GM11168 (cell line): ENCODE results near the gene MARCHF3.

ENCODE experiments used
- in situ Hi-C: fragments of 300-500 bp; cut with MboI; formaldehyde crosslinking; loops from one replicate; pipeline ENCODE4 v1.12.0; 2022; ENCODE audit warnings: low sequenced_read_pairs; ENCODE audit not compliant: unreplicated experiment

MARCHF3 gene

DNA sequence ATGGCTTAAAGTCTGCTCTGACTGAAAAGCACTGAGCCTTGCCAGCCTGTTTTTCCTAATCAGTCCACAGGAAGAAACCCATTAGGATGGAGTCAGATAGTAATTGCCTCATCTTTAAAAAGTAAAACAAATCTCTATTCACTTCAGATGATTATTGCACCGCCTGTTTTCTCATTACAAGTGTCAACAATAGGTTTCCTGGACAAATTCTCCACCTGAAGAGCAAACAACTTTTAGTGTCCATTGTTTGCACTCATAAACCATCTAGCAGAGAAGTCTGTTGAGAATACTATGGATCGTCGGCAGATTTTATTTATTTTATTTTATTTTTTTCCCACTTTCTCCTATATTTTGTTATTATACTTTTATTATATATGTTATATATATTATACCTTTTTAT, 22.7 kb upstream of the MARCHF3 start:
- in situ Hi-C loops: no loop called here

DNA sequence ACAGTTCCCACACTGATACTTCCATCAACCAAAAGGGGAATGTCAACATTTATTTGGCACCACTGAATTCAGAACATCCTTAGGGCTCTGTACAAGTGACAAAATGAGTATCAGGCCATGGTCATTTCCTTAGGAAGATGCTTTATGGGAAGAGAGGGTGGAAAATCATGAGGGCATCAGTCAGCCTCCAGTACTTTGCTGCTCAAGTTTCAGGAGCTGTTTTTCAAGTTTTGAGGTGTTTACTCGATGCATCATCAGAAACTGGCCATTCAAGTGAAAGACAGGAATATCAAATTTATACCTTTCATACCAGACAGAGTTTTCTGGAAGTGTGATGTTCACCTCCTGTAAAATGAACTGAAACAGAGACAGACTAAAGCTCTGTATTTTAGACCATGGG, 21.2 kb upstream of the MARCHF3 start:
- in situ Hi-C loops: no loop called here

GRCh38 chr5:127046343-127047072, 16.1 kb upstream of the MARCHF3 start:
- in situ Hi-C loops: no loop called here

GRCh38 chr5:127042593-127042992, 12.2 kb upstream of the MARCHF3 start:
- in situ Hi-C loops: no loop called here

DNA sequence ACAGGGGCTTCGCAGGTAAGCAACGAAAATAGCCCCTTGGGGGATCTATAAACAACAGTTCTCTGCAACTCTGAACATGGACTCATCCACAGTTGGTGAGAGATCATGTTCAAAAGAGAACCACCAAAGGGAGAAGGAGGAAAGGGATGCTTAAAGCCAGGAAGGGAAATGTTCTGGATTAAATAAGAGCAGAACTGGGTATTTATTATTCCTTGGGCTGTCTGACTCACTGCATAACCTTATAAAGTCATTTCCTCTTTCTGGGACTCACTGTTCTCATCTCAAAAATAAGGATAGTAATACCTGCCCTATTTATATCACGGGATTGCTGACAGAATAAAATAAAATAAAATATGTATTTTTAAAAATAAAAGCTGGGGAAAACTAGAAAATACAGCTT, 11.2 kb upstream of the MARCHF3 start:
- in situ Hi-C loops: no loop called here

- in situ Hi-C loops: no loop called here
Observed at GRCh38 chr5:127040796-127041520, 10.6 kb upstream of the MARCHF3 start.

- in situ Hi-C loops: no loop called here
Observed at GRCh38 chr5:127038550-127038949, 8.2 kb upstream of the MARCHF3 start.

- in situ Hi-C loops: no loop called here
Observed at GRCh38 chr5:127031863-127032232, 1.5 kb upstream of the MARCHF3 start.

GRCh38 chr5:127031147-127031862, 947 bp upstream of the MARCHF3 start:
- in situ Hi-C loops: no loop called here

GRCh38 chr5:127029581-127030258, 638 bp downstream of the MARCHF3 start:
- in situ Hi-C loops: no loop called here

DNA sequence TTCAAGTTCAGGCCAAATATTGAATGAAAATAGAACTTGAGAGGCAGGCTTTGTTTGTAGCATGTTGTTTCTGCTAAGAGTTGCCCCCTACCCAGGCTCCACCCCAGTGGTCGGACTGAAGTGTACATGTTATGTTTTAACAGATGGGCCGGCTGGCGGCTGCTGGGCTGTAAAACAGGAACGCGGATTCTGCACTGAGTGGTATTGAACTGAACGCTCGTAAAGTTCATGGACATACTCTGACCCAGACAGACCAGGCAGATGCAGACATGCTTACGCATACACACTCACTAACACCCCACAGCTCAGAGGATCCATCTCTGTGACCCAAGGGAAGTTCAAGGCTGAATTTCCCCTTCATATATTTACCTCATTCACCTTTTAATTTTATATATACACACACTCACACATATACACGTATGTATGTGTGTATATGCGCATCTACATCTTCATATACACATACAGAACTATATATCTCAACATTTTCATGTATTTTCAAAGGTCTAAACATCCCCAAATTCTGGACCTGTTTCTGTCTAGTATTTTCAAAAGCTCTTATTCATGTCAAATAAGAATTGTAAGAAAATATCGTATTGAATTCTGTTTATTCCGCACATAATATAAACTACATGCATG, 1.4 kb downstream of the MARCHF3 start:
- in situ Hi-C loops: no loop called here

DNA sequence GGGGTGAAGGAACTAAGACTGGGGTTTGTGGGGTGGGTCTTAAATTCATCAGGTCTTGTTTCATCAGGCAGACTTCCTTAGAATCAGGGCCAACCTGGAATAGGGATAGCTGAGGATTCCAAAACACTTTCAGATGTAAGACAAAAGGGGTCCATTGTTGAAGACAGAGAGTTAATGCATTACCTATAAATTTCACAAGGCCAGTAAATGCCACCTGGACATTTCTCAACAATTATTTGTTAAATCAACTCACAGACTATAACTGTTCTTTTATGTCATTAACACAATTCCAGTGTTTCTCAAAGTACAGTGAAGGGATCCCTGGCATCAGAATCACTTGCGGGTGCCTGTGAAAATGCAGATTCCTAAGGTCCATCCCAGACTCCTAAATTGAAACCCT, 2.8 kb downstream of the MARCHF3 start:
- in situ Hi-C loops: no loop called here

GRCh38 chr5:127026166-127026565, 4.2 kb downstream of the MARCHF3 start:
- in situ Hi-C loops: no loop called here

GRCh38 chr5:127025467-127025866, 4.9 kb downstream of the MARCHF3 start:
- in situ Hi-C loops: no loop called here

GRCh38 chr5:127024821-127025220, 5.5 kb downstream of the MARCHF3 start:
- in situ Hi-C loops: loop anchor here (25.0 kb wide), 1 partner anchor 363 kb away; no protein-coding TSS in a partner anchor

GRCh38 chr5:127023552-127024191, 6.7 kb downstream of the MARCHF3 start:
- in situ Hi-C loops: loop anchor here (25.0 kb wide), 1 partner anchor 361 kb away; no protein-coding TSS in a partner anchor

DNA sequence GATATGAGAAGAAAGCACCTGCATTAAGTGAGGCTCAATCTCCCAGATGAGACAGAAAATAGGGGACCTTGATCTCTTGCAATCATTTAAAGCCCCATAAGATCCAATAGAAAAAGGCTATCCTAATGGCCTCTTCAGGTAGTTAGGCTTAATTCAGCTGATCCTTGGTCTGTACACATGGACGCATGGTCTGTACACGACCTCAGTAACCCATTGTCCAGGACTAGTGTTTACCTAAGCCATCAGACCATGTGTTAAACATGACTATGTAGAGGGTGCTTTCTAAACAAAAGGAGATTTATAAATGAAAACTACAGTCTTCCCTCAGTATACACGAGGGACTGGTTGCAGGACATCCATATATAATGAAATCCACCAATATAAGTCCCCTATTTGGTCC, 7.5 kb downstream of the MARCHF3 start:
- in situ Hi-C loops: loop anchor here (25.0 kb wide), 1 partner anchor 361 kb away; no protein-coding TSS in a partner anchor

GRCh38 chr5:127019928-127020327, 10.4 kb downstream of the MARCHF3 start:
- in situ Hi-C loops: loop anchor here (25.0 kb wide), 1 partner anchor 358 kb away; no protein-coding TSS in a partner anchor

- in situ Hi-C loops: loop anchor here (25.0 kb wide), 1 partner anchor 354 kb away; no protein-coding TSS in a partner anchor
Observed at GRCh38 chr5:127016722-127017121, 13.6 kb downstream of the MARCHF3 start.
